Fibroblast of upper back skin (primary cell): ENCODE results near the gene PEMT.
"Not testable (repeated sequence)": the region's sequence is repeated elsewhere in the genome, so short reads cannot be mapped to it uniquely, and the experiment has no call there.

ENCODE experiments used
- DNase-seq: peaks from one replicate; pipeline ENCODE4 v3.0.0-alpha.2; 2013

Gene PEMT

GRCh38 chr17:17498606-17499301 lies 92.8 kb downstream of the PEMT start:
- DNase-seq = no peak

- no peak for DNase-seq
These were observed 93.5 kb downstream of the PEMT start for GRCh38 chr17:17497845-17498520.

- no peak for DNase-seq
These were observed 94.3 kb downstream of the PEMT start for GRCh38 chr17:17497065-17497844.

GRCh38 chr17:17496189-17497064 lies 95.1 kb downstream of the PEMT start, which contains the start of gene RASD1:
TSS of gene RASD1 (minus strand) at chr17:17496395. CDS start at chr17:17496181, 214 bp downstream.
- peak; percentile 76 for DNase-seq

- no peak for DNase-seq
These were observed 95.8 kb downstream of the PEMT start for GRCh38 chr17:17495536-17496188.

GRCh38 chr17:17494870-17495535 lies 96.5 kb downstream of the PEMT start:
- DNase-seq = no peak

GRCh38 chr17:17494499-17494869 lies 97.0 kb downstream of the PEMT start:
- DNase-seq = no peak

GRCh38 chr17:17493986-17494466 lies 97.5 kb downstream of the PEMT start:
- no peak for DNase-seq

- no peak for DNase-seq
These were observed 98.1 kb downstream of the PEMT start for GRCh38 chr17:17493249-17493985.

GRCh38 chr17:17492571-17492970 lies 98.9 kb downstream of the PEMT start:
- no peak for DNase-seq

GRCh38 chr17:17492085-17492484 lies 99.4 kb downstream of the PEMT start:
- DNase-seq = no peak

- no peak for DNase-seq
These were observed 99.9 kb downstream of the PEMT start for GRCh38 chr17:17491546-17491988.

- no peak for DNase-seq
These were observed 100.5 kb downstream of the PEMT start for GRCh38 chr17:17491031-17491471.

- no peak for DNase-seq
These were observed 103.5 kb downstream of the PEMT start for GRCh38 chr17:17487998-17488397.

- DNase-seq = not testable (repeated sequence)
These were observed 105.1 kb downstream of the PEMT start for GRCh38 chr17:17486416-17486815.

- DNase-seq = no peak
These were observed 106.1 kb downstream of the PEMT start for GRCh38 chr17:17485420-17485819.

- no peak for DNase-seq
These were observed 107.0 kb downstream of the PEMT start for GRCh38 chr17:17484451-17484899.

GRCh38 chr17:17481860-17482259 lies 109.6 kb downstream of the PEMT start:
- no peak for DNase-seq

GRCh38 chr17:17480593-17481148 lies 110.8 kb downstream of the PEMT start:
- DNase-seq = no peak

GRCh38 chr17:17479209-17479608 lies 112.3 kb downstream of the PEMT start:
- DNase-seq = no peak
